NCI-H2081 treated with DMSO at 0.1 percent for 48 hours (cell line): ENCODE data around the gene GPX3.

Source experiments
- DNase-seq: peaks from one replicate; lab custom pipeline; 2025; lab: John Stamatoyannopoulos, UW

The GPX3 gene

GRCh38 chr5:151058301-151058700 is 37.9 kb downstream of the GPX3 start:
- DNase-seq: no peak

- no peak for DNase-seq
Observed at GRCh38 chr5:151058891-151059489, 38.6 kb downstream of the GPX3 start.

GRCh38 chr5:151060742-151061141 is 40.4 kb downstream of the GPX3 start:
- no peak for DNase-seq

- DNase-seq: no peak
Observed at GRCh38 chr5:151062405-151063141, 42.2 kb downstream of the GPX3 start.

- no peak for DNase-seq
Observed at GRCh38 chr5:151063142-151063989, 43.0 kb downstream of the GPX3 start.

GRCh38 chr5:151064916-151065499 is 44.6 kb downstream of the GPX3 start:
- no peak for DNase-seq

GRCh38 chr5:151065609-151066008 is 45.2 kb downstream of the GPX3 start:
- DNase-seq: no peak

- DNase-seq: no peak
Observed at GRCh38 chr5:151066920-151067319, 46.5 kb downstream of the GPX3 start.

- DNase-seq: no peak
Observed at GRCh38 chr5:151067632-151068432, 47.4 kb downstream of the GPX3 start.

GRCh38 chr5:151068433-151069197 is 48.2 kb downstream of the GPX3 start:
- no peak for DNase-seq

GRCh38 chr5:151070449-151070848 is 50.1 kb downstream of the GPX3 start:
- no peak for DNase-seq

GRCh38 chr5:151071021-151071420 is 50.6 kb downstream of the GPX3 start:
- no peak for DNase-seq

GRCh38 chr5:151071848-151072629 is 51.6 kb downstream of the GPX3 start:
- DNase-seq: no peak

GRCh38 chr5:151072630-151073025 is 52.2 kb downstream of the GPX3 start:
- no peak for DNase-seq

- DNase-seq: no peak
Observed at GRCh38 chr5:151073280-151073679, 52.9 kb downstream of the GPX3 start.

GRCh38 chr5:151074557-151074956 is 54.2 kb downstream of the GPX3 start:
- no peak for DNase-seq

- no peak for DNase-seq
Observed at GRCh38 chr5:151075698-151076331, 55.4 kb downstream of the GPX3 start.

- no peak for DNase-seq
Observed at GRCh38 chr5:151076616-151077015, 56.2 kb downstream of the GPX3 start.

GRCh38 chr5:151077419-151077818 is 57.0 kb downstream of the GPX3 start:
- no peak for DNase-seq

GRCh38 chr5:151077967-151078366 is 57.6 kb downstream of the GPX3 start:
- no peak for DNase-seq
